Panc1 (cell line): ENCODE measurements around the gene RALB. TPM values are rescaled to one million over a fixed set of nuclear protein-coding genes. Genes with fewer than 3 reads are reported as not detected.

Experiments used
- ATAC-seq: fragments of 200-7000 bp; cut with Tn5 transposase; 2 replicates; pipeline ENCODE4 v1.9.1; 2020; ENCODE audit warnings: mild to moderate bottlenecking, moderate library complexity
- BruUV-seq: library from RNA; stranded (reverse); fragments of 400-500 nt; replicated peaks from 2 replicates; lab custom pipeline; 2021; lab: Mats Ljungman, UMichigan
- CTCF ChIA-PET: fragments of 300-600 bp; sonication (Branson Sonifier 250); formaldehyde crosslinking; loops from one replicate; lab custom pipeline; 2022; ENCODE audit warnings: antibody characterized with exemption; lab: Charles Lee
- POLR2A ChIA-PET: fragments of 300-600 bp; sonication (Branson Sonifier 250); formaldehyde crosslinking; loops from one replicate; lab custom pipeline; 2022; ENCODE audit warnings: antibody characterized with exemption; lab: Charles Lee
- DNase-seq: peaks from one replicate; pipeline ENCODE4 v3.0.0-alpha.2; 2010; ENCODE audit warnings: low read depth, low spot score
- H3K27ac ChIP-seq: 2 replicates; pipeline ENCODE4 v1.5.1; 2011; ENCODE audit warnings: mild to moderate bottlenecking, low read length, inconsistent platforms
- H3K27me3 ChIP-seq: fragments of 200-500 bp; sonication (Bioruptor generic); 2 replicates; pipeline ENCODE4 v1.6.0; 2014; ENCODE audit warnings: low read length, inconsistent platforms; ENCODE audit not compliant: control insufficient read depth, insufficient read depth
- H3K36me3 ChIP-seq: fragments of 200-500 bp; sonication (Bioruptor generic); 2 replicates; pipeline ENCODE4 v1.5.1; 2014; ENCODE audit warnings: inconsistent platforms, mild to moderate bottlenecking, low read length, moderate library complexity; ENCODE audit not compliant: control insufficient read depth, insufficient read depth
- H3K4me1 ChIP-seq: 2 replicates; pipeline ENCODE4 v1.5.1; 2011; ENCODE audit warnings: inconsistent platforms, mild to moderate bottlenecking, low read length, moderate library complexity; ENCODE audit not compliant: control insufficient read depth, insufficient read depth
- H3K4me3 ChIP-seq, 2 experiments: 2 replicates each; pipeline ENCODE4 v1.5.1; 2011 to 2012; ENCODE audit warnings: low read depth in 2 of 2, low read length in 2 of 2, mild to moderate bottlenecking in 2 of 2, inconsistent platforms in 1 of 2, moderate library complexity in 1 of 2
- H3K9me3 ChIP-seq: fragments of 200-500 bp; sonication (Bioruptor generic); 2 replicates; pipeline ENCODE4 v1.5.1; 2014; ENCODE audit warnings: low read depth, mild to moderate bottlenecking, inconsistent platforms, low read length, moderate library complexity; ENCODE audit not compliant: control insufficient read depth, insufficient read depth
- POLR2AphosphoS5 ChIP-seq: IDR thresholded peaks from 2 replicates; pipeline ENCODE4 v1.6.1; 2012; ENCODE audit warnings: mild to moderate bottlenecking, low read depth, low read length, moderate library complexity
- SIN3A ChIP-seq: IDR thresholded peaks from 2 replicates; pipeline ENCODE4 v1.6.1; 2012; ENCODE audit warnings: low read depth, mild to moderate bottlenecking, low read length, moderate library complexity, borderline replicate concordance; ENCODE audit not compliant: insufficient read depth
- TCF7L2 ChIP-seq: IDR thresholded peaks from 2 replicates; pipeline ENCODE4 v1.6.1; 2011; ENCODE audit warnings: mild to moderate bottlenecking, low read depth, low read length, inconsistent platforms
- in situ Hi-C: cut with HindIII; loops from 2 replicates; pipeline ENCODE4 v1.10.0; 2016; ENCODE audit warnings: low sequenced_read_pairs, low pct_unique_long_range_greater_than_20kb
- intact Hi-C: fragments of 100-400 bp; cut with micrococcal nuclease; formaldehyde crosslinking; loops from one replicate; pipeline ENCODE4 v1.10.0; 2022; ENCODE audit not compliant: unreplicated experiment
- total RNA-seq: library from RNA; stranded (reverse); gene quantifications from one replicate; pipeline ENCODE4 v1.2.1, GENCODE V29; 2021; ENCODE audit not compliant: unreplicated experiment
- TF ChIP-seq, protein P1 (sequence below): fragments of 450-650 bp; IDR thresholded peaks from 2 replicates; pipeline ENCODE4 v1.5.1; 2017; ENCODE audit warnings: mild to moderate bottlenecking
- TF ChIP-seq, protein P2 (sequence below), 2 experiments: IDR thresholded peaks; 2 replicates each; pipeline ENCODE4 v1.6.1; 2011 to 2012; ENCODE audit warnings: low read depth in 2 of 2, control low read depth in 1 of 2, low read length in 1 of 2, mild to moderate bottlenecking in 1 of 2, moderate library complexity in 1 of 2; ENCODE audit not compliant: insufficient read depth in 1 of 2

RALB gene
- total RNA-seq, 1 experiment from 2014 or later, result 47.8 TPM

DNA sequence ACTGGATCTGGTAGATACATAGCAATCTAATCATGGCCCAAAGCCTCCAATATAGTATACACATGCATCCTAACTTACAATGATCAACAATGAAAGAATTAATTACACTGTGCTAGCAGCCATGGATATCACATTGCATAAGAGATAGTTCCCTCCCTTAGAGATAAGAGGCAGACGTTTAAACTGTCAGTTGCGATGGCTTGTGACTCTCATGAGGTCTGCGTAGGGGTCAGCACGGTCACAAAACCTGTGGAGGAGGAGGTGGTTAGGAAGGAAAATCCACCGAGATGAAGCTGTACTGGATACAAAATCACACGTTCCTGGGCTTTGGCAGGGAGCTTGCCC lies 800 bp upstream of the RALB start:
- ATAC-seq (no peak), DNase-seq (no peak)
- POLR2A ChIA-PET, result no interaction called here
- intact Hi-C loops, result no loop called here
- no peaks in the 10 kb centered on the region; the same call in 1 of the 2 replicates for H3K9me3 ChIP-seq
- peak overlapping the region; percentile 94 to 96 for H3K4me3 ChIP-seq
- CTCF ChIA-PET, result interaction anchor here (1.3 kb wide), 1 partner anchor 61 kb away, joined by 5 read pairs; no protein-coding TSS in a partner anchor
- H3K27me3 ChIP-seq, result no peaks in the 10 kb centered on the region
- peak overlapping the region; percentile 63 for H3K27ac ChIP-seq
- in situ Hi-C loops, result no loop called here
- H3K4me1 ChIP-seq, result peaks cover 20% of the 10 kb centered on the region
- H3K36me3 ChIP-seq, result no peaks in the 10 kb centered on the region; the same call in none of the 2 replicates
- no TSS peak for BruUV-seq
- TF ChIP-seq, protein P1, sequence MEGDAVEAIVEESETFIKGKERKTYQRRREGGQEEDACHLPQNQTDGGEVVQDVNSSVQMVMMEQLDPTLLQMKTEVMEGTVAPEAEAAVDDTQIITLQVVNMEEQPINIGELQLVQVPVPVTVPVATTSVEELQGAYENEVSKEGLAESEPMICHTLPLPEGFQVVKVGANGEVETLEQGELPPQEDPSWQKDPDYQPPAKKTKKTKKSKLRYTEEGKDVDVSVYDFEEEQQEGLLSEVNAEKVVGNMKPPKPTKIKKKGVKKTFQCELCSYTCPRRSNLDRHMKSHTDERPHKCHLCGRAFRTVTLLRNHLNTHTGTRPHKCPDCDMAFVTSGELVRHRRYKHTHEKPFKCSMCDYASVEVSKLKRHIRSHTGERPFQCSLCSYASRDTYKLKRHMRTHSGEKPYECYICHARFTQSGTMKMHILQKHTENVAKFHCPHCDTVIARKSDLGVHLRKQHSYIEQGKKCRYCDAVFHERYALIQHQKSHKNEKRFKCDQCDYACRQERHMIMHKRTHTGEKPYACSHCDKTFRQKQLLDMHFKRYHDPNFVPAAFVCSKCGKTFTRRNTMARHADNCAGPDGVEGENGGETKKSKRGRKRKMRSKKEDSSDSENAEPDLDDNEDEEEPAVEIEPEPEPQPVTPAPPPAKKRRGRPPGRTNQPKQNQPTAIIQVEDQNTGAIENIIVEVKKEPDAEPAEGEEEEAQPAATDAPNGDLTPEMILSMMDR, result no peak
- TF ChIP-seq POLR2AphosphoS5, result no peak
- no peak for TF ChIP-seq TCF7L2
- TF ChIP-seq SIN3A, result no peak
- TF ChIP-seq, protein P2, sequence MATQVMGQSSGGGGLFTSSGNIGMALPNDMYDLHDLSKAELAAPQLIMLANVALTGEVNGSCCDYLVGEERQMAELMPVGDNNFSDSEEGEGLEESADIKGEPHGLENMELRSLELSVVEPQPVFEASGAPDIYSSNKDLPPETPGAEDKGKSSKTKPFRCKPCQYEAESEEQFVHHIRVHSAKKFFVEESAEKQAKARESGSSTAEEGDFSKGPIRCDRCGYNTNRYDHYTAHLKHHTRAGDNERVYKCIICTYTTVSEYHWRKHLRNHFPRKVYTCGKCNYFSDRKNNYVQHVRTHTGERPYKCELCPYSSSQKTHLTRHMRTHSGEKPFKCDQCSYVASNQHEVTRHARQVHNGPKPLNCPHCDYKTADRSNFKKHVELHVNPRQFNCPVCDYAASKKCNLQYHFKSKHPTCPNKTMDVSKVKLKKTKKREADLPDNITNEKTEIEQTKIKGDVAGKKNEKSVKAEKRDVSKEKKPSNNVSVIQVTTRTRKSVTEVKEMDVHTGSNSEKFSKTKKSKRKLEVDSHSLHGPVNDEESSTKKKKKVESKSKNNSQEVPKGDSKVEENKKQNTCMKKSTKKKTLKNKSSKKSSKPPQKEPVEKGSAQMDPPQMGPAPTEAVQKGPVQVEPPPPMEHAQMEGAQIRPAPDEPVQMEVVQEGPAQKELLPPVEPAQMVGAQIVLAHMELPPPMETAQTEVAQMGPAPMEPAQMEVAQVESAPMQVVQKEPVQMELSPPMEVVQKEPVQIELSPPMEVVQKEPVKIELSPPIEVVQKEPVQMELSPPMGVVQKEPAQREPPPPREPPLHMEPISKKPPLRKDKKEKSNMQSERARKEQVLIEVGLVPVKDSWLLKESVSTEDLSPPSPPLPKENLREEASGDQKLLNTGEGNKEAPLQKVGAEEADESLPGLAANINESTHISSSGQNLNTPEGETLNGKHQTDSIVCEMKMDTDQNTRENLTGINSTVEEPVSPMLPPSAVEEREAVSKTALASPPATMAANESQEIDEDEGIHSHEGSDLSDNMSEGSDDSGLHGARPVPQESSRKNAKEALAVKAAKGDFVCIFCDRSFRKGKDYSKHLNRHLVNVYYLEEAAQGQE (IDR thresholded peaks at IDR 0.05; ENCODE audit: insufficient read depth in 1 of 2, low read depth in 2 of 2, low read length in 1 of 2), result no peak

DNA sequence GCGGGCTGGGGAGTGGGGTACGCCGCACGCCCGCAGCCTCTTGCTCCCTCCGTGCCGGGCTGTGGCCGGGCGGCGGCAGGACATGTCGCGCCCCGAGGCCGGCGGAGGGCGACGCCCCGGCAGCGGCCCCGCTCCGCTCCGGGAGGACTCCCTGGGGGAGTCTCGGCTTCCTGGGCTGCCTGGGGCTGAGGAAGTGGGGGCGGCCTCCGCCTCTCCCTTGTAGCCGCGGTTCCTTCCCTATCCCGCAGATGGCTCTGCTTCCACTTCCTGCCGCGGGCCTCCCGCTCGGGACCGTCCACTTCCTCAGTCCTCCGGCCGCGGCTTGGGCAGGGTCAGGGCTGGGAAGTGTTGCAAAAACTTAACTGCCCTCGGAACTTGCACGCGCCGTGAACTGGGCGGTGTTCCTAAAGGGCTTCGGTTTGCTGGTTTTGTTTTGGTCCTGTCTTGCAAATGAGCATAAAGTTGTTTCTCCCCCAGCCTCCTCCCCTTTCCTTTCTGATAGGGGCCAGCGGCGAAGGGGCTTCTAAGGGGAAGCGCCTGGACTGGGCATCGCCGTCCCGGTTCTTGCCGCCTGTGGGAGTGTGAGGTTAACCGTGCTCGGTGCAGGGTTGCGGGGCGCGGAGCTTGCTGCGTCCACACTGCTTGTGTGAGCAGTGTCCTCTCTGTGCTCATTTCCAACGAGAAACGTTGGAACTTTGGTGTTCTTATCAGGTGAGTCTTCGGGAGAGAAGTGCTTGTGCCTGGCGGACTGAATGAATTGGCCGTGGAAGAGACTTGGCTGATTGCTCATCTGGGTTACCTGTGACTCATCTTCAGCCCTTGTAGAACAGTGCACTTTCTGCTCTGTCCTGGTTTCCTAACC lies 600 bp downstream of the RALB start:
- intact Hi-C loops, result no loop called here
- TF ChIP-seq, protein P2 (IDR thresholded peaks at IDR 0.05; ENCODE audit: insufficient read depth in 1 of 2, low read depth in 2 of 2, low read length in 1 of 2), result no peak
- peak; percentile 74; the same call in 1 of the 2 replicates for TF ChIP-seq SIN3A
- ChIA-PET POLR2A (interaction anchor here (0.6 kb wide), 3 partner anchors 38 to 240 kb away, joined by 3 to 4 read pairs (median 3); partner anchors contain the start of gene EPB41L5), CTCF (no interaction called here)
- BruUV-seq, result no TSS peak
- in situ Hi-C loops, result no loop called here
- Histone ChIP-seq H3K9me3 (no peaks in the 10 kb centered on the region; the same call in 1 of the 2 replicates), H3K36me3 (no peaks in the 10 kb centered on the region; the same call in none of the 2 replicates), H3K4me3 (peak overlapping the region; percentile 94 to 96), H3K27ac (peak overlapping the region; percentile 90), H3K27me3 (no peaks in the 10 kb centered on the region), H3K4me1 (peaks cover 15% of the 10 kb centered on the region)
- DNase-seq (no peak), ATAC-seq (peak; percentile 82)
